Measurements from ENCODE around the gene SLFNL1.
A peak's percentile ranks its signal among the peaks of the same experiment; 100 is the strongest.

DNA sequence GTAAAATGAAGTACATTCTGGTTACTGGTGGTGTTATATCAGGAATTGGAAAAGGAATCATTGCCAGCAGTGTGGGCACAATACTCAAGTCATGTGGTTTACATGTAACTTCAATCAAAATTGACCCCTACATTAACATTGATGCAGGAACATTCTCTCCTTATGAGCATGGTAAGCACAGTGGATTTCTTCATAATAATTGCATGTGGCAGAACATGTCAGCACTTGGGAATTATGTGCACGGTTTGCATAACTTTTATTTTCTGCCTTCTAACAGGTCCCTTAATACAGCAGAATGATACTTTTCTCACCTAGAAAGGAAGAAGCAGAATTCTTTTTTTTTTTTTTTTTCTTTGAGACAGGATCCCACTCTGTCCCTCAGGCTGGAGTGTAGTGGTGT, 38.2 kb downstream of the SLFNL1 start:
- TF ChIP-seq POLR2A (IDR thresholded peaks at IDR 0.05) (no peak), EP300 (IDR thresholded peaks at IDR 0.05) (peak in 1 of 2 donors; percentile 63)
- TF ChIP-seq, protein P1, sequence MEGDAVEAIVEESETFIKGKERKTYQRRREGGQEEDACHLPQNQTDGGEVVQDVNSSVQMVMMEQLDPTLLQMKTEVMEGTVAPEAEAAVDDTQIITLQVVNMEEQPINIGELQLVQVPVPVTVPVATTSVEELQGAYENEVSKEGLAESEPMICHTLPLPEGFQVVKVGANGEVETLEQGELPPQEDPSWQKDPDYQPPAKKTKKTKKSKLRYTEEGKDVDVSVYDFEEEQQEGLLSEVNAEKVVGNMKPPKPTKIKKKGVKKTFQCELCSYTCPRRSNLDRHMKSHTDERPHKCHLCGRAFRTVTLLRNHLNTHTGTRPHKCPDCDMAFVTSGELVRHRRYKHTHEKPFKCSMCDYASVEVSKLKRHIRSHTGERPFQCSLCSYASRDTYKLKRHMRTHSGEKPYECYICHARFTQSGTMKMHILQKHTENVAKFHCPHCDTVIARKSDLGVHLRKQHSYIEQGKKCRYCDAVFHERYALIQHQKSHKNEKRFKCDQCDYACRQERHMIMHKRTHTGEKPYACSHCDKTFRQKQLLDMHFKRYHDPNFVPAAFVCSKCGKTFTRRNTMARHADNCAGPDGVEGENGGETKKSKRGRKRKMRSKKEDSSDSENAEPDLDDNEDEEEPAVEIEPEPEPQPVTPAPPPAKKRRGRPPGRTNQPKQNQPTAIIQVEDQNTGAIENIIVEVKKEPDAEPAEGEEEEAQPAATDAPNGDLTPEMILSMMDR (IDR thresholded peaks at IDR 0.05): no peak

Data from tibial nerve (tissue), 4 donors.